Neural cell (in vitro differentiated cells): ENCODE data around the gene TIPARP.

ENCODE experiments used
- CTCF ChIP-seq: fragments of 450-650 bp; IDR thresholded peaks from 2 replicates; pipeline ENCODE4 v1.5.1; 2014; ENCODE audit warnings: antibody characterized with exemption, mild to moderate bottlenecking, moderate library complexity; ENCODE audit not compliant: poor library complexity, severe bottlenecking
- EP300 ChIP-seq: fragments of 450-650 bp; conservative IDR thresholded peaks from 2 replicates; pipeline ENCODE4 v1.6.1; 2014; ENCODE audit warnings: antibody characterized with exemption, mild to moderate bottlenecking, moderate library complexity; ENCODE audit not compliant: poor library complexity, severe bottlenecking
- EZH2 ChIP-seq: fragments of 200-600, 300-800 bp; shearing (Covaris generic), sonication (generic); IDR thresholded peaks from 2 replicates; pipeline ENCODE4 v1.6.1; 2014; ENCODE audit warnings: antibody characterized with exemption, low read length, borderline replicate concordance, mild to moderate bottlenecking; ENCODE audit not compliant: insufficient read depth, poor library complexity, severe bottlenecking
- MXI1 ChIP-seq: fragments of 450-650 bp; conservative IDR thresholded peaks from 2 replicates; pipeline ENCODE4 v1.6.1; 2014; ENCODE audit warnings: antibody characterized with exemption, mild to moderate bottlenecking; ENCODE audit not compliant: poor library complexity, severe bottlenecking
- POLR2AphosphoS5 ChIP-seq: IDR thresholded peaks from 2 replicates; pipeline ENCODE4 v1.6.1; 2012
- RAD21 ChIP-seq: fragments of 450-650 bp; conservative IDR thresholded peaks from 2 replicates; pipeline ENCODE4 v1.6.1; 2014; ENCODE audit warnings: antibody characterized with exemption, mild to moderate bottlenecking, moderate library complexity
- REST ChIP-seq: IDR thresholded peaks from 2 replicates; pipeline ENCODE4 v1.6.1; 2012; ENCODE audit warnings: borderline replicate concordance
- TAF1 ChIP-seq: IDR thresholded peaks from 2 replicates; pipeline ENCODE4 v1.6.1; 2012; ENCODE audit warnings: low read depth

DNA sequence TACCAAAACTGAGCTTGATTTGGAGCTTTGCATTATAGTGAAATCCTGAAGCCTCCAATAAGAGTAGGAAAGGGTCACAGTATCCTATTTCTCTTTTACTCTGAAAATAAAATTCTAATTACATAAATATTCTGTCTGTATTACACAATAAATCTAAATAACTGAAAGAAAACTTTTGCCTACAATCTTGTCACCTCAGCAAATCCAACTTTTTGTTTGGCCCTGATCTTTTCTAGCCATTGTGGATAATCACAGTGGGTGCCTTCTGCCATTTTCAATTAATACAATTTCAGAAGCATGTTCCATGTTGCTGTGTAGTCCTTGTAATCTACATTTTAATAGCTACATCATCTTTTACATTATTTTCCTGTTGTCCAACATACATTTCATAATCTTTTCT lies 29.4 kb upstream of the TIPARP start:
- no peak for TF ChIP-seq CTCF
- no peak for TF ChIP-seq POLR2AphosphoS5
- TF ChIP-seq EP300: no peak
- TF ChIP-seq RAD21: no peak
- no peak for TF ChIP-seq TAF1
- no peak for TF ChIP-seq MXI1
- TF ChIP-seq REST: no peak
- TF ChIP-seq EZH2: no peak
